Measurements from ENCODE around the gene MMP8. TPM values are rescaled to one million over a fixed set of nuclear protein-coding genes. Genes with fewer than 3 reads are reported as not detected.

Gene MMP8, protein sequence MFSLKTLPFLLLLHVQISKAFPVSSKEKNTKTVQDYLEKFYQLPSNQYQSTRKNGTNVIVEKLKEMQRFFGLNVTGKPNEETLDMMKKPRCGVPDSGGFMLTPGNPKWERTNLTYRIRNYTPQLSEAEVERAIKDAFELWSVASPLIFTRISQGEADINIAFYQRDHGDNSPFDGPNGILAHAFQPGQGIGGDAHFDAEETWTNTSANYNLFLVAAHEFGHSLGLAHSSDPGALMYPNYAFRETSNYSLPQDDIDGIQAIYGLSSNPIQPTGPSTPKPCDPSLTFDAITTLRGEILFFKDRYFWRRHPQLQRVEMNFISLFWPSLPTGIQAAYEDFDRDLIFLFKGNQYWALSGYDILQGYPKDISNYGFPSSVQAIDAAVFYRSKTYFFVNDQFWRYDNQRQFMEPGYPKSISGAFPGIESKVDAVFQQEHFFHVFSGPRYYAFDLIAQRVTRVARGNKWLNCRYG
- not detected in 2 replicates for total RNA-seq (2014; rRNA removed; shearing (Covaris generic); ENCODE audit: low replicate concordance)

- Histone ChIP-seq H3K4me3 (ENCODE audit: low read length) (no peak within 1 kb of the TSS), H3K27ac (ENCODE audit: low read length) (no peak within 1 kb of the TSS), H2AFZ (ENCODE audit: low read length) (no peak within 1 kb of the TSS)
These were observed at the start of gene MMP8 for GRCh38 chr11:102724904-102725500. Gene MMP8 (minus strand): TSS chr11:102724954. CDS start chr11:102724855, 99 bp downstream.

DNA sequence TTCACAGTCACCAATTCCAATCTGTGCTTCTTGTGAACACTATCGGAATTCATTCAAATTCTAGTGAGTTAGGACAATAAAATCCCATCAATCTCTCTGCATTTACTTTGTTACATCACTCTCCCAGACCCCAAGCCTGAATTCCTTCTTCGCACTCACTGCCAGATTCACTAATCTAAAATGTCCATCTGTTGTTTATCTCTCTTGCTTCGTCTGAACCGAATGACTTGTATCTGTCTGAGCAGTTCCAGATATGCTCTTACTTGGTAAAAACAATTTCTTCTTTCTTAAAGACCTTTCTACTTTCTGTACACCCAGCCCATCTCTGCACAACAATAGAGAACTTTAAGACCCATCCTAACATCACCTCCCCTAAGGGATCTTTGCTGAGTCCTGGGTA is 48.6 kb upstream of the MMP8 start:
- H3K4me3 ChIP-seq (ENCODE audit: low read length), result no peak overlapping the region

More at GRCh38 chr11:102724904-102725500, at the start of gene MMP8:
- H3K4me2 ChIP-seq (ENCODE audit: low read depth, low read length, poor library complexity, severe bottlenecking), result no peak within 1 kb of the TSS
- no peaks in the 10 kb centered on the region for H3K9me3 ChIP-seq (ENCODE audit: low read length)
- H3K79me2 ChIP-seq (ENCODE audit: low read length), result no peaks in the 10 kb centered on the region
- H3K4me1 ChIP-seq (ENCODE audit: low read length), result no peaks in the 10 kb centered on the region
- H3K36me3 ChIP-seq (ENCODE audit: insufficient read depth, low read length), result no peaks in the 10 kb centered on the region
- DNase-seq, result no peak
- H3K9ac ChIP-seq (ENCODE audit: low read length), result no peak within 1 kb of the TSS
- no peaks in the 10 kb centered on the region for H4K20me1 ChIP-seq (ENCODE audit: insufficient read depth, low read depth, low read length)
- no peaks in the 10 kb centered on the region for H3K27me3 ChIP-seq (ENCODE audit: low read length)
- H3K9me2 ChIP-seq (replicated peaks; ENCODE audit: insufficient read depth, low read length), result no peaks in the 10 kb centered on the region

GRCh38 chr11:102771351-102771750 is 46.6 kb upstream of the MMP8 start:
- Histone ChIP-seq H3K9ac (ENCODE audit: low read length) (no peak overlapping the region), H3K9me2 (replicated peaks; ENCODE audit: insufficient read depth, low read length) (no peaks in the 10 kb centered on the region), H3K9me3 (ENCODE audit: low read length) (no peaks in the 10 kb centered on the region), H3K4me2 (ENCODE audit: low read depth, low read length, poor library complexity, severe bottlenecking) (no peak overlapping the region), H3K4me1 (ENCODE audit: low read length) (no peaks in the 10 kb centered on the region), H2AFZ (ENCODE audit: low read length) (no peak overlapping the region), H3K4me3 (ENCODE audit: low read length) (no peak overlapping the region), H3K79me2 (ENCODE audit: low read length) (no peaks in the 10 kb centered on the region), H3K27me3 (ENCODE audit: low read length) (no peaks in the 10 kb centered on the region; the same call in 1 of the 2 replicates), H3K36me3 (ENCODE audit: insufficient read depth, low read length) (no peaks in the 10 kb centered on the region), H4K20me1 (ENCODE audit: insufficient read depth, low read depth, low read length) (no peaks in the 10 kb centered on the region), H3K27ac (ENCODE audit: low read length) (no peak overlapping the region)
- no peak for DNase-seq

More for the DNA sequence above, 48.6 kb upstream of the MMP8 start:
- Histone ChIP-seq H3K79me2 (ENCODE audit: low read length) (no peaks in the 10 kb centered on the region), H3K9me2 (replicated peaks; ENCODE audit: insufficient read depth, low read length) (no peaks in the 10 kb centered on the region), H3K9ac (ENCODE audit: low read length) (no peak overlapping the region), H4K20me1 (ENCODE audit: insufficient read depth, low read depth, low read length) (no peaks in the 10 kb centered on the region), H2AFZ (ENCODE audit: low read length) (no peak overlapping the region), H3K27me3 (ENCODE audit: low read length) (no peaks in the 10 kb centered on the region), H3K9me3 (ENCODE audit: low read length) (no peaks in the 10 kb centered on the region), H3K4me2 (ENCODE audit: low read depth, low read length, poor library complexity, severe bottlenecking) (no peak overlapping the region), H3K27ac (ENCODE audit: low read length) (no peak overlapping the region), H3K4me1 (ENCODE audit: low read length) (no peaks in the 10 kb centered on the region), H3K36me3 (ENCODE audit: insufficient read depth, low read length) (no peaks in the 10 kb centered on the region)
- DNase-seq, result no peak

DNA sequence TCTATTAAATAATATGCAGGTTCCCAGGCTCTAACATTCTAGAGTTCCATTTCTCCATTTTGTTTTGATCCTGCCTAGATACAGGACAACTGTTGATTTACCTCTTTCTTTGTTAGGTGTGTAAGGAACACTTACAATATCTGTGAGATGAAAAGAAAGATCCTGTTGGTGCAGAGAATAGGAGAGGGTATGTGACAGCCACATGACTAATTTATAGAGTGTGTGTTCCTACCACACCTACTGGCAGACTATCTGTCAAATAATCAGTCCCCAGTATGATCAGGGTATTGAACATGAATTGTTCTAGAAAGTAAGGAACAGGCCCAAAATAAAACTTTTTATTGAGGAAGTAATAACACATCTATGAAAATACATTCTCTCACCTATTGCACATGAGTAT is 45.4 kb upstream of the MMP8 start:
- Histone ChIP-seq H3K9me3 (ENCODE audit: low read length) (no peaks in the 10 kb centered on the region), H3K4me1 (ENCODE audit: low read length) (no peaks in the 10 kb centered on the region), H3K27ac (ENCODE audit: low read length) (no peak overlapping the region), H3K27me3 (ENCODE audit: low read length) (no peaks in the 10 kb centered on the region; the same call in 1 of the 2 replicates), H2AFZ (ENCODE audit: low read length) (no peak overlapping the region), H3K79me2 (ENCODE audit: low read length) (no peaks in the 10 kb centered on the region), H3K36me3 (ENCODE audit: insufficient read depth, low read length) (no peaks in the 10 kb centered on the region), H4K20me1 (ENCODE audit: insufficient read depth, low read depth, low read length) (no peaks in the 10 kb centered on the region), H3K9ac (ENCODE audit: low read length) (no peak overlapping the region), H3K9me2 (replicated peaks; ENCODE audit: insufficient read depth, low read length) (no peaks in the 10 kb centered on the region), H3K4me2 (ENCODE audit: low read depth, low read length, poor library complexity, severe bottlenecking) (no peak overlapping the region), H3K4me3 (ENCODE audit: low read length) (no peak overlapping the region)
- no peak for DNase-seq

- Histone ChIP-seq H3K4me3 (ENCODE audit: low read length) (no peak overlapping the region), H2AFZ (ENCODE audit: low read length) (no peak overlapping the region), H3K36me3 (ENCODE audit: insufficient read depth, low read length) (no peaks in the 10 kb centered on the region), H4K20me1 (ENCODE audit: insufficient read depth, low read depth, low read length) (no peaks in the 10 kb centered on the region), H3K4me2 (ENCODE audit: low read depth, low read length, poor library complexity, severe bottlenecking) (no peak overlapping the region), H3K9me2 (replicated peaks; ENCODE audit: insufficient read depth, low read length) (no peaks in the 10 kb centered on the region), H3K79me2 (ENCODE audit: low read length) (no peaks in the 10 kb centered on the region), H3K27me3 (ENCODE audit: low read length) (no peaks in the 10 kb centered on the region; the same call in 1 of the 2 replicates), H3K27ac (ENCODE audit: low read length) (no peak overlapping the region), H3K4me1 (ENCODE audit: low read length) (no peaks in the 10 kb centered on the region), H3K9me3 (ENCODE audit: low read length) (no peaks in the 10 kb centered on the region), H3K9ac (ENCODE audit: low read length) (no peak overlapping the region)
- no peak for DNase-seq
These were observed 43.0 kb upstream of the MMP8 start for GRCh38 chr11:102767800-102768199.

- Histone ChIP-seq H3K36me3 (ENCODE audit: insufficient read depth, low read length) (no peaks in the 10 kb centered on the region), H3K4me2 (ENCODE audit: low read depth, low read length, poor library complexity, severe bottlenecking) (no peak overlapping the region), H3K27ac (ENCODE audit: low read length) (no peak overlapping the region), H3K4me1 (ENCODE audit: low read length) (no peaks in the 10 kb centered on the region), H3K9me2 (replicated peaks; ENCODE audit: insufficient read depth, low read length) (no peaks in the 10 kb centered on the region), H2AFZ (ENCODE audit: low read length) (no peak overlapping the region), H3K9ac (ENCODE audit: low read length) (no peak overlapping the region), H4K20me1 (ENCODE audit: insufficient read depth, low read depth, low read length) (no peaks in the 10 kb centered on the region), H3K27me3 (ENCODE audit: low read length) (no peaks in the 10 kb centered on the region; the same call in 1 of the 2 replicates), H3K9me3 (ENCODE audit: low read length) (no peaks in the 10 kb centered on the region), H3K4me3 (ENCODE audit: low read length) (no peak overlapping the region), H3K79me2 (ENCODE audit: low read length) (no peaks in the 10 kb centered on the region)
- DNase-seq, result no peak
These were observed 38.7 kb upstream of the MMP8 start for GRCh38 chr11:102763440-102763839.

GRCh38 chr11:102762361-102762767 is 37.6 kb upstream of the MMP8 start:
- H3K4me2 ChIP-seq (ENCODE audit: low read depth, low read length, poor library complexity, severe bottlenecking), result no peak overlapping the region
- DNase-seq, result no peak
- no peak overlapping the region for H2AFZ ChIP-seq (ENCODE audit: low read length)
- H3K4me1 ChIP-seq (ENCODE audit: low read length), result no peaks in the 10 kb centered on the region
- no peaks in the 10 kb centered on the region for H3K9me3 ChIP-seq (ENCODE audit: low read length)
- no peaks in the 10 kb centered on the region for H3K36me3 ChIP-seq (ENCODE audit: insufficient read depth, low read length)
- H3K9me2 ChIP-seq (replicated peaks; ENCODE audit: insufficient read depth, low read length), result no peaks in the 10 kb centered on the region
- no peaks in the 10 kb centered on the region for H4K20me1 ChIP-seq (ENCODE audit: insufficient read depth, low read depth, low read length)
- H3K27me3 ChIP-seq (ENCODE audit: low read length), result no peaks in the 10 kb centered on the region; the same call in 1 of the 2 replicates
- no peak overlapping the region for H3K27ac ChIP-seq (ENCODE audit: low read length)
- H3K79me2 ChIP-seq (ENCODE audit: low read length), result no peaks in the 10 kb centered on the region
- no peak overlapping the region for H3K4me3 ChIP-seq (ENCODE audit: low read length)
- no peak overlapping the region for H3K9ac ChIP-seq (ENCODE audit: low read length)

DNA sequence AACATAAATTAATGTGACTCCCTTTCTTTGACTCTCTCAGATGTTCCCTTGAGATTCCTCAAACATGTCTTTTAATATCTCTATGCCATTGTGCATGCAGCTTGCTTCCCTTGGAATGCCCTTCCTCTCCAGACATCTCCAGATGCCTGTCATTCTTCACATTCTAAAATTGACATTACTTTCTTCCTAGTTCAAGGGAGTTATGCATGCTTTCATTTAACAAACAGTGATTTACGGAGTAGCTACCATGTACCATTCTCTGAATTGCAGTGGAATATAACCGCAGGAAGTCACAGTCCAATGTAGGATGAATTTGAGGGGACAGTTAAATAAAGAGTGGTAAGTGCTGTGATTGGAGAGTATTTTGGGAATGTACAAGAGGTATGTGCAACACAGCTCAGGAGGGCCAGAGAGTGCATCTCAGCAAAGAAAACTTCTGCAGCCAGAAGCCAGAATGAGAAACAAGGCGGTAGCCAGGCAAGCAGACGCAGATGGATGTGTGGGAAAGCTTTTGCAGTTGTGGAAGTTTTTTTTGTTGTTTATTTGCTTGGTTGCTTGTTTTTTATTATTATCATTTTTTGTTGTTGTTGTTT is 37.0 kb upstream of the MMP8 start:
- Histone ChIP-seq H3K4me2 (ENCODE audit: low read depth, low read length, poor library complexity, severe bottlenecking) (no peak overlapping the region), H3K9me2 (replicated peaks; ENCODE audit: insufficient read depth, low read length) (no peaks in the 10 kb centered on the region), H3K9ac (ENCODE audit: low read length) (no peak overlapping the region), H3K36me3 (ENCODE audit: insufficient read depth, low read length) (no peaks in the 10 kb centered on the region), H2AFZ (ENCODE audit: low read length) (no peak overlapping the region), H3K4me1 (ENCODE audit: low read length) (no peaks in the 10 kb centered on the region), H3K27ac (ENCODE audit: low read length) (no peak overlapping the region), H4K20me1 (ENCODE audit: insufficient read depth, low read depth, low read length) (no peaks in the 10 kb centered on the region), H3K4me3 (ENCODE audit: low read length) (no peak overlapping the region), H3K79me2 (ENCODE audit: low read length) (no peaks in the 10 kb centered on the region), H3K9me3 (ENCODE audit: low read length) (no peaks in the 10 kb centered on the region), H3K27me3 (ENCODE audit: low read length) (no peaks in the 10 kb centered on the region; the same call in 1 of the 2 replicates)
- no peak for DNase-seq
